Stomach (tissue), 4 donors: ENCODE measurements around the gene DLEC1.

Experiments
- CTCF ChIP-seq, 7 experiments: fragments of 450-650 bp in 4 of 7; fragments of 200-600 bp in 3 of 7; sonication (generic) in 3 of 7; IDR thresholded peaks; one replicate each; pipeline ENCODE4 v1.5.1; 2016 to 2019; ENCODE audit warnings: antibody characterized with exemption in 7 of 7, control low read depth in 2 of 7, mild to moderate bottlenecking in 1 of 7
- EP300 ChIP-seq: sonication (generic); formaldehyde crosslinking; IDR thresholded peaks from one replicate; pipeline ENCODE4 v1.6.1; 2017; ENCODE audit warnings: antibody characterized with exemption
- POLR2A ChIP-seq, 4 donors: fragments of 450-650 bp; IDR thresholded peaks; one replicate each; pipeline ENCODE4 v1.6.1; 2016; ENCODE audit warnings: antibody characterized with exemption in 4 of 4, control low read depth in 2 of 4, mild to moderate bottlenecking in 1 of 4, moderate library complexity in 1 of 4

- TF ChIP-seq CTCF (IDR thresholded peaks at IDR 0.05): no peak
- no peak for TF ChIP-seq POLR2A (IDR thresholded peaks at IDR 0.05)
- TF ChIP-seq EP300: no peak
Measured at GRCh38 chr3:38002940-38003339, 36.1 kb upstream of the DLEC1 start.
